SU-DHL-6 (cell line): ENCODE data around the gene CCDC28B.

Experiments used
- CTCF ChIP-seq: fragments of 200-600 bp; sonication (generic); IDR thresholded peaks from one replicate; pipeline ENCODE4 v1.5.1; 2017; ENCODE audit warnings: antibody characterized with exemption, mild to moderate bottlenecking, low read length, moderate library complexity; ENCODE audit not compliant: insufficient read depth, poor library complexity, severe bottlenecking
- EZH2phosphoT487 ChIP-seq: fragments of 200-600 bp; sonication (generic), shearing (Covaris generic); conservative IDR thresholded peaks from 2 replicates; pipeline ENCODE4 v1.6.1; 2018; ENCODE audit warnings: mild to moderate bottlenecking, antibody characterized with exemption, low read length, moderate library complexity, mixed read lengths

- TF ChIP-seq CTCF (no peak), EZH2phosphoT487 (no peak)
Observed at GRCh38 chr1:32198237-32199042, 2.0 kb upstream of the CCDC28B start.
